Naive thymus-derived CD4-positive, alpha-beta T cell (primary cell): ENCODE data around the gene GPR171. TPM values are rescaled to one million over a fixed set of nuclear protein-coding genes. Genes with fewer than 3 reads are reported as not detected.

ENCODE experiments used
- ATAC-seq: fragments of 150-1000 bp; cut with Tn5 transposase; 2 replicates; pipeline ENCODE4 v1.10.0; 2021; ENCODE audit warnings: mild to moderate bottlenecking, moderate library complexity
- CTCF ChIA-PET: fragments of 350-600 bp; sonication (Branson Sonifier 250); formaldehyde crosslinking; loops from one replicate; lab custom pipeline; 2021; ENCODE audit warnings: antibody characterized with exemption; lab: Charles Lee
- POLR2A ChIA-PET: fragments of 350-600 bp; sonication (Branson Sonifier 250); formaldehyde crosslinking; loops from one replicate; lab custom pipeline; 2021; ENCODE audit warnings: antibody characterized with exemption, inconsistent platforms; lab: Charles Lee
- DNase-seq, 9 donors: peaks; one replicate each; pipeline versions ENCODE4 v3.0.0 to v3.0.0-alpha.2; 2020 to 2022; ENCODE audit warnings: mixed read lengths in 1 of 9
- H3K27ac ChIP-seq: one replicate; pipeline ENCODE4 v1.7.0; 2013; ENCODE audit warnings: mild to moderate bottlenecking, low read depth, low read length, moderate library complexity
- H3K27me3 ChIP-seq, 2 donors: one replicate each; pipeline ENCODE4 v1.7.0; 2013; ENCODE audit warnings: low read length in 2 of 2, mild to moderate bottlenecking in 2 of 2, moderate library complexity in 2 of 2; ENCODE audit not compliant: control insufficient read depth in 2 of 2, insufficient read depth in 2 of 2
- H3K36me3 ChIP-seq, 3 experiments: 1 replicate in 2 of 3; 2 replicates in 1 of 3; pipeline ENCODE4 v1.7.0; 2013; ENCODE audit warnings: low read length in 3 of 3, mild to moderate bottlenecking in 3 of 3, moderate library complexity in 1 of 3; ENCODE audit not compliant: insufficient read depth in 3 of 3, control insufficient read depth in 2 of 3
- H3K4me1 ChIP-seq, 2 donors: one replicate each; pipeline ENCODE4 v1.7.0; 2013; ENCODE audit warnings: low read length in 2 of 2, mild to moderate bottlenecking in 2 of 2, moderate library complexity in 1 of 2; ENCODE audit not compliant: control insufficient read depth in 2 of 2, insufficient read depth in 2 of 2
- H3K4me3 ChIP-seq: 2 replicates; pipeline ENCODE4 v1.7.0; 2013; ENCODE audit warnings: mild to moderate bottlenecking, low read length
- H3K9me3 ChIP-seq, 3 experiments: 1 replicate in 2 of 3; 2 replicates in 1 of 3; pipeline ENCODE4 v1.7.0; 2013; ENCODE audit warnings: low read length in 3 of 3; ENCODE audit not compliant: control insufficient read depth in 2 of 3
- H3K27ac Mint-ChIP-seq, 9 donors: one replicate each; pipeline ENCODE4 v1.8.0; 2020 to 2022; ENCODE audit warnings: mixed read lengths in 9 of 9, mild to moderate bottlenecking in 8 of 9, moderate library complexity in 5 of 9, inconsistent platforms in 2 of 9
- H3K27me3 Mint-ChIP-seq, 5 donors: one replicate each; pipeline ENCODE4 v1.8.0; 2021 to 2022; ENCODE audit warnings: mixed read lengths in 5 of 5, mild to moderate bottlenecking in 1 of 5
- H3K36me3 Mint-ChIP-seq, 5 donors: one replicate each; pipeline ENCODE4 v1.8.0; 2020 to 2022; ENCODE audit warnings: mixed read lengths in 5 of 5, mild to moderate bottlenecking in 3 of 5, inconsistent platforms in 1 of 5
- H3K4me1 Mint-ChIP-seq, 7 donors: one replicate each; pipeline ENCODE4 v1.8.0; 2020 to 2022; ENCODE audit warnings: mixed read lengths in 7 of 7, mild to moderate bottlenecking in 3 of 7, inconsistent platforms in 1 of 7
- H3K4me3 Mint-ChIP-seq, 10 donors: one replicate each; pipeline ENCODE4 v1.8.0; 2020 to 2022; ENCODE audit warnings: mild to moderate bottlenecking in 10 of 10, mixed read lengths in 10 of 10, moderate library complexity in 6 of 10, inconsistent platforms in 2 of 10
- H3K9me3 Mint-ChIP-seq, 11 donors: one replicate each; pipeline ENCODE4 v1.8.0; 2020 to 2022; ENCODE audit warnings: mixed read lengths in 11 of 11, mild to moderate bottlenecking in 4 of 11, inconsistent platforms in 1 of 11, moderate library complexity in 1 of 11
- intact Hi-C, 2 donors: fragments of 100-400 bp; cut with micrococcal nuclease; formaldehyde crosslinking; loops; one replicate each; pipeline ENCODE4 v1.15.1; 2023
- polyA plus RNA-seq, 2 donors: library from polyadenylated mRNA; unstranded; fragments of 300-500 nt; fragmentation: Illumina TruSeq; gene quantifications; one replicate each; pipeline ENCODE4 v1.2.3, GENCODE V29; 2021
- total RNA-seq, 6 experiments: library from RNA in 5 of 6; stranded (reverse) in 5 of 6; gene quantifications; 1 replicate in 5 of 6; 2 replicates in 1 of 6; pipeline ENCODE4 v1.2.3 and lab custom pipeline; 2021 to 2026

GPR171 gene
- total and polyA plus RNA-seq, 7 experiments from 2014 or later: 16.0 to 251 (median 65.5) TPM

DNA sequence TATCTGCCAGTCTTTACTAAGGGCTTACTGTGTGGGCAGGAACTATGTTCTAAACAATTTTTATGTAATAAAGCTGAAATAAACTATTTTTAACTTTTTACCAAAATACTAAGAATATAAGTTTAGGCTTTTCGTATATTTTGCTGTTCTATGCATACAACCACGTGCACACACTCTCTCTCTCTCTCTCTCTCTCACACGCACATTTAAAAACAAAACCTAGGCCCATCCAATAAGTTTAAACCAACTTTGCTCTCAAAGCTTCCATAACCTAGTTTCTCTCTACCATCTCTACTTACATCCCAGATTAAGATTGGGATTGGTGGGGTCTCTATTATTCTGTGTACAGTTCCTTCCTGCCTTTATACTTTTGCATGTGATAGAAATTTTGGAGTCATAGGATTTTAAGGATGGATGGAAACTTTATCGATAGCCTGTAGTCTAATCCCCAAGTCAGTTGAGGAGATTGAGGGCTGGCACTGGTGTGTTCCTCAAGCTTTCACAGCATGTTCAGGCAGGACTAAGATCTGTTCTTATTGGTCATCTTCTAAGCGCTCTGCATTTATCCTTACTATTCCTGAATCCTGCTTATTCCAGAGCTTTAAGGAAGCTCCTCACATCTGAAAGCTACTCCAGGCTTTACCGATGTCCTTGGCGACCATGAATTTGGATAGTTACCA is 1.8 kb downstream of the GPR171 start:
- H3K27me3 ChIP-seq: no peaks in the 10 kb centered on the region
- ATAC-seq (no peak), DNase-seq (peak in 6 of 9 donors; percentile 13 to 50 (median 26))
- CTCF ChIA-PET: interaction anchor here (1.2 to 2.5 kb wide), 6 partner anchors 9 to 33 kb away, joined by 3 to 17 read pairs (median 6); no protein-coding TSS in a partner anchor
- H3K36me3 ChIP-seq: peaks cover 0 to 8% (median 0%) of the 10 kb centered on the region in 3 experiments
- Mint-ChIP-seq H3K4me1 (peaks cover 24 to 77% (median 64%) of the 10 kb centered on the region in 7 donors), H3K4me3 (peak overlapping the region; percentile 71 to 94 (median 83)), H3K36me3 (peaks cover 5 to 51% (median 24%) of the 10 kb centered on the region in 5 donors), H3K27me3 (no peaks in the 10 kb centered on the region), H3K27ac (peak overlapping the region; percentile 62 to 98 (median 93)), H3K9me3 (peaks cover 0 to 16% (median 2%) of the 10 kb centered on the region in 11 donors)
- H3K4me3 ChIP-seq: peak overlapping the region; percentile 79
- H3K9me3 ChIP-seq: no peaks in the 10 kb centered on the region
- peaks cover 35 to 49% of the 10 kb centered on the region in 2 donors for H3K4me1 ChIP-seq
- intact Hi-C loops: loop anchor here (1.0 to 10.0 kb wide), 11 partner anchors 8 to 1964 kb away; partner anchors contain the start of genes RAP2B (in 2 of the 2), SELENOT (in 2 of the 2), EIF2A (in 1 of the 2) and MBNL1 (in 1 of the 2)
- H3K27ac ChIP-seq: peak overlapping the region; percentile 75
- POLR2A ChIA-PET: interaction anchor here (0.6 to 8.7 kb wide), 15 partner anchors 8 to 1109 kb away, joined by 3 to 88 read pairs (median 5); partner anchors contain the start of genes P2RY14, SIAH2 and TSC22D2

DNA sequence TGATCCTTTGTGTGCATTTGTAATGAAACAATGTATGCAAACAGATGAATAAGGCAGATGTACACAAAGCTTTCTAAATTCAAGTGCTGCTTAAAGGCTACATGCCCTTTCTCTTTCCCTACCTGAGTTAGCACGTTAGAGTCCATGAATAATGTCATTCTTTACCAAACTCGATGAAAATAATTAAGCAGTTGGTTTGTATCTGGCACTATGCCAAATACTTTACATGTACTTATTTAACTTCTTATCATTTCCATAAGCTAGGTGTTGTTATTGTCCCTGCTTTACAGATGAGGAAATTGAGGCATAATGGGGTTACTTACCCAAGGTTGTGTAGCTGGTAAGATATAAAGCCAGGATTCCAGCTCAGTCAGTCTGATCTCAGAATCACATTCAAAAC is 2.4 kb downstream of the GPR171 start:
- Histone ChIP-seq H3K4me3 (peak overlapping the region; percentile 79), H3K27ac (peak overlapping the region; percentile 75), H3K27me3 (no peaks in the 10 kb centered on the region), H3K9me3 (no peaks in the 10 kb centered on the region), H3K4me1 (peaks cover 28 to 43% of the 10 kb centered on the region in 2 donors), H3K36me3 (peaks cover 0 to 8% (median 0%) of the 10 kb centered on the region in 3 experiments)
- Mint-ChIP-seq H3K4me3 (peak overlapping the region in 9 of 10 donors; percentile 71 to 88 (median 81)), H3K27me3 (no peaks in the 10 kb centered on the region), H3K9me3 (peaks cover 0 to 17% (median 2%) of the 10 kb centered on the region in 11 donors), H3K36me3 (peaks cover 5 to 57% (median 27%) of the 10 kb centered on the region in 5 donors), H3K4me1 (peaks cover 21 to 75% (median 59%) of the 10 kb centered on the region in 7 donors), H3K27ac (peak overlapping the region; percentile 62 to 98 (median 93))
- intact Hi-C loops: loop anchor here (2.0 to 10.0 kb wide), 8 partner anchors 598 to 1964 kb away; partner anchors contain the start of genes RAP2B (in 2 of the 2), SELENOT (in 2 of the 2), EIF2A (in 1 of the 2) and MBNL1 (in 1 of the 2)
- no peak for ATAC-seq
- ChIA-PET CTCF (interaction anchor here (1.2 to 2.5 kb wide), 7 partner anchors 9 to 33 kb away, joined by 3 to 17 read pairs (median 5); no protein-coding TSS in a partner anchor), POLR2A (interaction anchor here (0.6 to 8.7 kb wide), 12 partner anchors 9 to 1110 kb away, joined by 3 to 88 read pairs (median 6); partner anchors contain the start of gene P2RY14)
- DNase-seq: peak in 1 of 9 donors; percentile 11

DNA sequence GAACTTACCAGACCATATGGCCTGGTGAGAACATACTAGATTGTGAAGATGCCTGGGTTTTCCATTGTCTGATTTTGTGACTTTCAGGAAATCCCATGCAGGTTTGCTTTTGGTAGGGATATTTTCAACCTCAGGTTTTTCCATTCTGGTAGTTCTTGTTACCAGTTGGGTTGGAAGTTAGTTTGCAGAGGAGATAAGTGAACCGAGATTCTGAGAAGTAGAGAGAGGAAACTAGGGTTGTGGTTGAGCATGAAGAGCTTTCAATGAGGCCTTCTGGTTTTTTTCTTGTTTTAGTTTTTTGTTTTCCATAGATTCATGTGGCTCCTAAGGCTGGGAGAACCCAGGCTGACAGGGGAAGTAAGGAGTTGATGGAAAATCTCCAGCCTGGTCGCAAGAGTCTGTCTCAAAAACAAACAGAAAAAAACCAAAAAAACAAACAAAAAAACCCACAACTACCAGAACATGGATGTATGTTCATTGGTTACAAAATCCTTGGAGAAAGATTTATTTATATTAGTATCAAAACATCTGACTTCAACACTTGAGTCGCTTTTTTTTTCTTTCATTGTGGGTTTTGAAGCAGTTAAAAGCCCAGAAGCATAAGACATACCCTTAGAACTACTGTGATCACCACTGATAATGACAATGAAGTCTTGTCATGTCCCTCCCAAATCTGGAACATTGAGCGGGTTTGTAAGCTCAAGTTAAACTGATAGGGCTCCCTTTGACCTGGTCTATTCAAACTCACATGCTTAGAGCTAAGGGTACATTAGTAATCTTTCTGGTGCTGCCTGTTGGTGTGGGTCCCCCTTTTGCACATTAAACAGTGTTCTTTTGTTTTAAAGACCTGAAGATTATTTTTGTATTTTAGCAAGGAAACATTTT is 3.2 kb downstream of the GPR171 start:
- Histone ChIP-seq H3K27ac (peak overlapping the region; percentile 75), H3K4me3 (peak overlapping the region; percentile 38), H3K9me3 (no peaks in the 10 kb centered on the region), H3K4me1 (peaks cover 24 to 36% of the 10 kb centered on the region in 2 donors), H3K36me3 (peaks cover 0 to 8% (median 0%) of the 10 kb centered on the region in 3 experiments), H3K27me3 (no peaks in the 10 kb centered on the region)
- peaks cover 15 to 67% (median 52%) of the 10 kb centered on the region in 7 donors for H3K4me1 Mint-ChIP-seq
- peak overlapping the region; percentile 62 to 98 (median 93) for H3K27ac Mint-ChIP-seq
- POLR2A ChIA-PET: interaction anchor here (0.6 to 8.7 kb wide), 9 partner anchors 8 to 1004 kb away, joined by 3 to 88 read pairs (median 8); no protein-coding TSS in a partner anchor
- intact Hi-C loops: loop anchor here (1.0 to 10.0 kb wide), 11 partner anchors 10 to 1965 kb away; partner anchors contain the start of genes RAP2B (in 2 of the 2), SELENOT (in 2 of the 2), EIF2A (in 1 of the 2) and MBNL1 (in 1 of the 2)
- H3K36me3 Mint-ChIP-seq: peaks cover 5 to 59% (median 27%) of the 10 kb centered on the region in 5 donors
- ATAC-seq (no peak), DNase-seq (peak in 2 of 9 donors; percentile 21 to 31)
- H3K9me3 Mint-ChIP-seq: peaks cover 0 to 17% (median 2%) of the 10 kb centered on the region in 11 donors
- H3K4me3 Mint-ChIP-seq: peak overlapping the region; percentile 71 to 88 (median 82)
- CTCF ChIA-PET: interaction anchor here (1.2 to 2.2 kb wide), 5 partner anchors 8 to 32 kb away, joined by 3 to 17 read pairs (median 5); no protein-coding TSS in a partner anchor
- no peaks in the 10 kb centered on the region for H3K27me3 Mint-ChIP-seq

DNA sequence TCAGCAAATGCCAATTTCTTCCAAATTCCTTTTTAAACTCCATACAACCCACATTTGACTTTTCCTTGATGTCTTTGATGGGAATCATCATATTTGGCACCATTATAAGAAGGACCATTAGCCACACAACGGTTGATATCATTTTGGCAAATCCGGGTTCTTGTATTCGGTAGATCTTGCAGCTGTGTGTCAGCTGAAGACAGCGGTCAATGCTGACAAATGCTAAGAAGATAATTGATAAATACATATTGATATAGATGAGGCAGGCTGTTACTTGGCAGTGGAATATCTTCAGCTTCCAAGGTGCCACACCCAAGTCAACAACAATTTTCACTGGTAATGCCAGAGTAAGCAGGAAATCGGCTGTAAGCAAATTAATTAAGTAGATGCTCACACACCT is 4.2 kb downstream of the GPR171 start:
- H3K27ac ChIP-seq: no peak overlapping the region
- peak overlapping the region in 8 of 10 donors; percentile 25 to 86 (median 80) for H3K4me3 Mint-ChIP-seq
- H3K4me3 ChIP-seq: no peak overlapping the region
- H3K27me3 ChIP-seq: no peaks in the 10 kb centered on the region
- peaks cover 18 to 29% of the 10 kb centered on the region in 2 donors for H3K4me1 ChIP-seq
- H3K36me3 Mint-ChIP-seq: peaks cover 5 to 64% (median 27%) of the 10 kb centered on the region in 5 donors
- H3K27me3 Mint-ChIP-seq: no peaks in the 10 kb centered on the region
- no peaks in the 10 kb centered on the region for H3K9me3 ChIP-seq
- peaks cover 0 to 8% (median 0%) of the 10 kb centered on the region in 3 experiments for H3K36me3 ChIP-seq
- DNase-seq (no peak), ATAC-seq (no peak)
- ChIA-PET CTCF (interaction anchor here (1.1 to 1.5 kb wide), 2 partner anchors 30 to 31 kb away, joined by 3 to 4 read pairs; no protein-coding TSS in a partner anchor), POLR2A (interaction anchor here (1.1 to 8.7 kb wide), 5 partner anchors 10 to 36 kb away, joined by 3 to 88 read pairs (median 8); no protein-coding TSS in a partner anchor)
- H3K4me1 Mint-ChIP-seq: peaks cover 8 to 57% (median 42%) of the 10 kb centered on the region in 7 donors
- H3K9me3 Mint-ChIP-seq: peaks cover 0 to 17% (median 2%) of the 10 kb centered on the region in 11 donors
- H3K27ac Mint-ChIP-seq: peak overlapping the region; percentile 55 to 95 (median 93)
- intact Hi-C loops: loop anchor here (1.0 kb wide), 3 partner anchors 10 to 28 kb away; no protein-coding TSS in a partner anchor

DNA sequence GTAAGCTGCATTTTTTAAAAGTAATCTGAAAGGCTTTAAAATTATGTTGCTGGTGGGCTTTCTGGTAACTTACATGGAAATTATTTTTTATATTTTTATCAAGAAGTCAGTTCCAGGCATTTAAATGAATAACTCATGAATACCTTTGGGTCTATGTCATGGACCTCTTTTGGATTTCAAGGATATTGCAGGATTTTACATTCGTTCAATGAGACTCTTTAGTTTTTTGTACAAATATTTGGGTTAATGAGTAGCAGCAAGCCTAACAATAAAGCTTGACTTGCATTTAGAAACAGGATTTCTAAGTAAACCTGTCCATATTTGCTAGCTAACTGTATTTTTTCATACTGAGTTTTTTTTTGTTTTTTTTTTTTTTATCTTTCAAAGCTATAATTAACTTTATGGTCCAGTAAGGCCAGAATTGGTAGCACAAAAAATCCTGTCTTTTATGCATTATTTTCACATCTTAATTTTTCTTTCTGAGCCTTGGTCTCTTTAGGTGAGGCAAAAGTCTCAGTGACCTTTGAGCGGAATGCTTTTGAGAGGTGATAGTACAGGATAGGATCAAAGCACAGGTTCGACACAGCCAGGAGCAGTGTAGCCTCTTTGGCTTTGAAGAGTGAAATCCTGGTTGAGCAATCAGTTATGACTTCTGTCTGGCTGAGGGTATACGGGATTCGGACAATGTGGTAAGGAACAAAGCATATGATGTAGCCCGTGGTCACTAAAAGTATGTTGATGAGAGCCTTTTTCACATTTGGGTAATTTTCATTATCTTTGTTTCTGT is 4.8 kb downstream of the GPR171 start:
- no peak for DNase-seq
- Mint-ChIP-seq H3K9me3 (peaks cover 0 to 20% (median 2%) of the 10 kb centered on the region in 11 donors), H3K36me3 (peaks cover 5 to 69% (median 27%) of the 10 kb centered on the region in 5 donors), H3K4me1 (peaks cover 7 to 54% (median 40%) of the 10 kb centered on the region in 7 donors), H3K27ac (peak overlapping the region in 7 of 9 donors; percentile 65 to 95 (median 93)), H3K4me3 (peak overlapping the region in 3 of 10 donors; percentile 30 to 79 (median 79)), H3K27me3 (no peaks in the 10 kb centered on the region)
- H3K9me3 ChIP-seq: no peaks in the 10 kb centered on the region
- ChIA-PET POLR2A (interaction anchor here (1.1 to 8.7 kb wide), 4 partner anchors 9 to 35 kb away, joined by 3 to 88 read pairs (median 6); no protein-coding TSS in a partner anchor), CTCF (interaction anchor here (0.9 to 1.5 kb wide), 3 partner anchors 29 to 30 kb away, joined by 3 to 4 read pairs (median 3); no protein-coding TSS in a partner anchor)
- intact Hi-C loops: no loop called here
- H3K4me1 ChIP-seq: peaks cover 16 to 27% of the 10 kb centered on the region in 2 donors
- ATAC-seq: no peak
- H3K27me3 ChIP-seq: no peaks in the 10 kb centered on the region
- no peak overlapping the region for H3K4me3 ChIP-seq
- no peak overlapping the region for H3K27ac ChIP-seq
- H3K36me3 ChIP-seq: peaks cover 0 to 8% (median 0%) of the 10 kb centered on the region in 3 experiments
